ENCODE results near the gene GARIN3. TPM values are rescaled to one million over a fixed set of nuclear protein-coding genes. Genes with fewer than 3 reads are reported as not detected.

The GARIN3 gene
- total RNA-seq (2021) (not detected in 2 replicates), Bru-seq, nascent RNA (not detected), BruChase-seq, experiment 1, labeled RNA remaining after a 2-hour chase (not detected), BruChase-seq, experiment 2, labeled RNA remaining after a 6-hour chase (not detected)
- long read RNA-seq, result 0 reads

DNA sequence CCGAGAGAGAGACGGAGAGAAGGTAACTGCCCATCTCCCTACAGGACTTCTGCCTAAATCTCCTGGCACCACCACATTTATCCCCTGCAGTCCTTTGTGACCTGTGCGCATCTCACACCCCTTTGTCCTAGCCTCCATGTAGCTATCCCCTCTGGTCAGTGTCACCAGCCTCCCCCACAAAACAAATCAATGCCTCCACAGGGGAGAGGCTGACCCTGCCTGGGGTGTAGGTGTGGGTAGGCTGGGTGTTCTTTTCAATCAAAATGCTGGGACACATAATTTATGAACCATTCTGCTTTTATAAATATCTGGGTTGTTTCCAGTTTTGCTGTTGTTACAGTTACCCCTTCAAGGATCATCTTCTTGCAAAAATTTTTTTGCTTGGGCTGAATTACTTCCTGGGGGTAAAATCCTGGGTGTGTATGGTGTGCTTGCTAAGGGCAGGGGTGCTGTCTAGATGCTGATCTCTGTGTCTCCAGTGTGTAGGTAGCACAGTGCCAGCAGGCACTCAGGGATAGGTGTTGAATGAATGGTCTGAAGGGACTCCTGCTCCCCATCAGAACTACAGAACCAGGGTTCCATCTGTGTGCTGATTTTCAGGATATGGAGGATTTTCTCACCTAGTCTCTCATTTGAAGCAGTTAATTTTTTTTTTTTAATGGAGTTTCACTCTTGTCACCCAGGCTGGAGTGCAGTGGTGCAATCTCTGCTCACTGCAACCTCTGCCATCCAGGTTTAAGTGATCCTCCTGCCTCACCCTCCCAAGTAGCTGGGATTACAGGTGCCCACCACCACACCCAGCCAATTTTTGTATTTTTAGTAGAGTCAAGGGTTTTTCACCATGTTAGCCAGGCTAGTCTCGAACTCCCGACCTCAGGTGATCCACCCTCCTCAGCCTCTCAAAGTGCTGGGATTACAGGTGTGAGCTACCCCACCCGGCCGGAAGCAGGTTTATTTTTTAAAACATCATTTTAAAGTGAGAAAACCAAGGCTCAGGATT, at the start of gene GARIN3:
TSS of gene GARIN3 (minus strand) at position 51 of the 1,000 bp plus-strand sequence. CDS start 96 bp downstream, outside the sequence.
- TF ChIP-seq, protein P1, sequence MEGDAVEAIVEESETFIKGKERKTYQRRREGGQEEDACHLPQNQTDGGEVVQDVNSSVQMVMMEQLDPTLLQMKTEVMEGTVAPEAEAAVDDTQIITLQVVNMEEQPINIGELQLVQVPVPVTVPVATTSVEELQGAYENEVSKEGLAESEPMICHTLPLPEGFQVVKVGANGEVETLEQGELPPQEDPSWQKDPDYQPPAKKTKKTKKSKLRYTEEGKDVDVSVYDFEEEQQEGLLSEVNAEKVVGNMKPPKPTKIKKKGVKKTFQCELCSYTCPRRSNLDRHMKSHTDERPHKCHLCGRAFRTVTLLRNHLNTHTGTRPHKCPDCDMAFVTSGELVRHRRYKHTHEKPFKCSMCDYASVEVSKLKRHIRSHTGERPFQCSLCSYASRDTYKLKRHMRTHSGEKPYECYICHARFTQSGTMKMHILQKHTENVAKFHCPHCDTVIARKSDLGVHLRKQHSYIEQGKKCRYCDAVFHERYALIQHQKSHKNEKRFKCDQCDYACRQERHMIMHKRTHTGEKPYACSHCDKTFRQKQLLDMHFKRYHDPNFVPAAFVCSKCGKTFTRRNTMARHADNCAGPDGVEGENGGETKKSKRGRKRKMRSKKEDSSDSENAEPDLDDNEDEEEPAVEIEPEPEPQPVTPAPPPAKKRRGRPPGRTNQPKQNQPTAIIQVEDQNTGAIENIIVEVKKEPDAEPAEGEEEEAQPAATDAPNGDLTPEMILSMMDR (conservative IDR thresholded peaks at IDR 0.05; ENCODE audit: low read depth, low read length), result no peak
- no peak for TF ChIP-seq EZH2 (IDR thresholded peaks at IDR 0.05; ENCODE audit: borderline replicate concordance, low read depth, low read length, poor library complexity, severe bottlenecking)
- Histone ChIP-seq H3K4me3 (ENCODE audit: low read depth, low read length, poor library complexity, severe bottlenecking) (no peak within 1 kb of the TSS), H3K4me1 (ENCODE audit: insufficient read depth, low read length, poor library complexity, severe bottlenecking) (no peaks in the 10 kb centered on the region), H3K9me3 (ENCODE audit: low read depth, low read length, poor library complexity, severe bottlenecking) (no peaks in the 10 kb centered on the region), H3K36me3 (ENCODE audit: insufficient read depth, low read length, poor library complexity, severe bottlenecking) (no peaks in the 10 kb centered on the region), H3K27me3 (replicated peaks; ENCODE audit: insufficient read depth, low read depth, low read length, poor library complexity) (peaks cover 7% of the 10 kb centered on the region), H3K27ac (ENCODE audit: low read depth, low read length, poor library complexity, severe bottlenecking) (no peak within 1 kb of the TSS)
- ChIA-PET POLR2A (ENCODE audit: low non-redundant PET) (no interaction called here), CTCF (no interaction called here)
- DNase-seq (ENCODE audit: low spot score), result no peak
- intact Hi-C loops (cut with micrococcal nuclease; ENCODE audit: unreplicated experiment), result no loop called here
- BruUV-seq (replicated peaks), result no TSS peak

DNA sequence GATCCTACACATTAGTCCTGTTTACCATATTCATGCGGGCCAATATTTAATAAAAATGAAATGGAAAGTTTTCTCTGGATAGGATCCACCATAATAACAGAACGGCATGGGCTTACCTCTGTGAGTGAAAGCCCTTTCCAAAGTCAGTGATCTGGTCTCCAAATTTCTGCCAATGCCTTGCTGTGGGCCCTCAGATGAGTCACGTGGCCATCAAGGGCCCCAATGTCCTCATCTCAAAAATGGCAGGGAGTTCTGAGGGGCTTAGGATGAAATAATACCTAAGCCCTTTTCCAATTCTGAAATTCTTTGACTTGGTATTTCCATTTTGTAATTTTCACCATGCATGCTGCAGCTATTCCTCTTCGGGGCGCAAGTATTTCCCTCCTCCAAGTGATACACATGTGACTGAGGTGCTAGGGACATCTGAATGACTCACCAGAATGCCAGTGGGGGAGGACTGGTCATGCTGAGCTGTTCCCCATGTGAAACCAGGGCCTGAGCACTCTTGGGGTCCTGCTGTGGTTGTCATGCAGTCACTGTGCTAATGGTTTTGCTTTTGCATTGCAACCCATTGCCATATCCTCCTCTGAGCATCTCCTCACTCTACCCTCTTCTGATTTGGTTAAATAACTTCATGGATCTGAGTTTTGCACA, 49.6 kb upstream of the GARIN3 start:
- CTCF ChIA-PET, result no interaction called here
- intact Hi-C loops (cut with micrococcal nuclease; ENCODE audit: unreplicated experiment), result no loop called here

DNA sequence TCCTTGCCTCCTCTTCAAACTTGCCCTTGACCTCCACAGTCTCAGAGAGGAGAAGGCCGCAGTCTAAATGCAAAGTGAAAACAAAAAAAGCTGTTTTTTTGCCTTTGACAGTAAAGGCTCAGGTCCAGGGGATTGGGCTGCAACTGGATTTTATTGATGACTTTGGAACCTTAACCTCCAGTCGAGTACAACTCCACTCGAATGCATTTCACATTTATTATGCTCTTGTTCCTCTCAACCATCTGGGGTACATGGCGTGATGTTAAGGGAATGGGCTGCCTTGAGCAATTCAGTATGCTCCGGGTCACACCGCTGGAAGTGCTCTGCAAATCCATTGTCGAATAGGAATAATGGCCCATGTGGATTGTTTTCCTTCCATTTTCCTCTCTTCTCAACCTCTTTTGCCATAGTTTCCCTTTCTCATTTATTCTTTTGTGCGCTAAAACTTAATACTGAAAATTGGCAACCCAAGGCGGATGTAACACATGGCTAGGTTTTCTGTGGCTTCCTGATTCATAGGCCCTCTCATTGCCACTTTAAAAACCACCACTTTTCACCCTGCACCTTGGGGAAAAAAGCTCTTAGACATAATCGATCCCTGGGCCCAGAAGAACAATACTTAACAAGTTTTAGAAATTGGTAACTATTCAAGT, 48.9 kb upstream of the GARIN3 start:
- intact Hi-C loops (cut with micrococcal nuclease; ENCODE audit: unreplicated experiment), result no loop called here
- no TSS peak for BruUV-seq (replicated peaks)

More for the DNA sequence above, 49.6 kb upstream of the GARIN3 start:
- TF ChIP-seq, protein P1 (conservative IDR thresholded peaks at IDR 0.05; ENCODE audit: low read depth, low read length), result no peak
- no peak for TF ChIP-seq EZH2 (IDR thresholded peaks at IDR 0.05; ENCODE audit: borderline replicate concordance, low read depth, low read length, poor library complexity, severe bottlenecking)
- POLR2A ChIA-PET (ENCODE audit: low non-redundant PET), result no interaction called here
- Histone ChIP-seq H3K27me3 (replicated peaks; ENCODE audit: insufficient read depth, low read depth, low read length, poor library complexity) (no peaks in the 10 kb centered on the region), H3K36me3 (ENCODE audit: insufficient read depth, low read length, poor library complexity, severe bottlenecking) (no peaks in the 10 kb centered on the region), H3K4me1 (ENCODE audit: insufficient read depth, low read length, poor library complexity, severe bottlenecking) (no peaks in the 10 kb centered on the region), H3K27ac (ENCODE audit: low read depth, low read length, poor library complexity, severe bottlenecking) (no peak overlapping the region), H3K9me3 (ENCODE audit: low read depth, low read length, poor library complexity, severe bottlenecking) (no peaks in the 10 kb centered on the region), H3K4me3 (ENCODE audit: low read depth, low read length, poor library complexity, severe bottlenecking) (no peak overlapping the region)
- DNase-seq (ENCODE audit: low spot score), result no peak
- no TSS peak for BruUV-seq (replicated peaks)

More for the DNA sequence above, 48.9 kb upstream of the GARIN3 start:
- Histone ChIP-seq H3K4me1 (ENCODE audit: insufficient read depth, low read length, poor library complexity, severe bottlenecking) (no peaks in the 10 kb centered on the region), H3K9me3 (ENCODE audit: low read depth, low read length, poor library complexity, severe bottlenecking) (no peaks in the 10 kb centered on the region), H3K4me3 (ENCODE audit: low read depth, low read length, poor library complexity, severe bottlenecking) (no peak overlapping the region), H3K27me3 (replicated peaks; ENCODE audit: insufficient read depth, low read depth, low read length, poor library complexity) (no peaks in the 10 kb centered on the region), H3K36me3 (ENCODE audit: insufficient read depth, low read length, poor library complexity, severe bottlenecking) (no peaks in the 10 kb centered on the region), H3K27ac (ENCODE audit: low read depth, low read length, poor library complexity, severe bottlenecking) (no peak overlapping the region)
- DNase-seq (ENCODE audit: low spot score), result no peak
- ChIA-PET CTCF (no interaction called here), POLR2A (ENCODE audit: low non-redundant PET) (no interaction called here)
- TF ChIP-seq EZH2 (IDR thresholded peaks at IDR 0.05; ENCODE audit: borderline replicate concordance, low read depth, low read length, poor library complexity, severe bottlenecking), result no peak
- TF ChIP-seq, protein P1 (conservative IDR thresholded peaks at IDR 0.05; ENCODE audit: low read depth, low read length), result no peak

Data from A673 (cell line).